Right lobe of liver (tissue), 6 donors: Measurements from ENCODE around the gene RBM45. TPM values are rescaled to one million over a fixed set of nuclear protein-coding genes. Genes with fewer than 3 reads are reported as not detected.

Experiments used
- ATAC-seq, 4 donors: fragments of 200-7000 bp; cut with Tn5 transposase; one replicate each; pipeline ENCODE4 v1.9.1; 2020; ENCODE audit warnings: mild to moderate bottlenecking in 4 of 4, moderate library complexity in 4 of 4
- DNase-seq, 3 donors: peaks; one replicate each; pipeline ENCODE4 v3.0.0-alpha.2; 2020
- H3K27ac ChIP-seq, 3 donors: fragments of 200-600 bp; one replicate each; pipeline ENCODE4 v1.8.0; 2022
- H3K27me3 ChIP-seq, 2 donors: fragments of 200-600 bp; one replicate each; pipeline ENCODE4 v1.8.0; 2022
- H3K36me3 ChIP-seq, 4 donors: fragments of 200-600 bp; sonication (generic) in 1 of 4; one replicate each; pipeline versions ENCODE4 v1.5.1 to v1.8.0; 2017 to 2022; ENCODE audit warnings: control low read depth in 1 of 4
- H3K4me1 ChIP-seq, 4 donors: fragments of 200-600 bp; sonication (generic) in 1 of 4; one replicate each; pipeline versions ENCODE4 v1.5.1 to v1.8.0; 2017 to 2022; ENCODE audit warnings: control low read depth in 1 of 4
- H3K4me3 ChIP-seq, 3 donors: fragments of 200-600 bp; one replicate each; pipeline ENCODE4 v1.8.0; 2022
- H3K9me3 ChIP-seq, 4 donors: fragments of 200-600 bp; sonication (generic) in 1 of 4; one replicate each; pipeline versions ENCODE4 v1.5.1 to v1.8.0; 2017 to 2022; ENCODE audit warnings: control low read depth in 1 of 4
- POLR2A ChIP-seq: fragments of 450-650 bp; IDR thresholded peaks from one replicate; pipeline ENCODE4 v1.6.1; 2017; ENCODE audit warnings: antibody characterized with exemption, mild to moderate bottlenecking
- WGBS: methylation state at CpG from one replicate; pipeline ENCODE4 v1.1.6; 2018; ENCODE audit warnings: low coverage, low lambda C conversion rate; ENCODE audit not compliant: insufficient coverage; ENCODE audit errors: missing lambda C conversion rate; 5-methylcytosine and 5-hydroxymethylcytosine counted together
- intact Hi-C, 2 donors: fragments of 100-400 bp; cut with DNase I; formaldehyde crosslinking; loops; one replicate each; pipeline versions ENCODE4 v1.11.2 to v1.14.1; 2022
- total RNA-seq, 6 experiments: library from RNA; depleted of rRNA in 2 of 6; stranded (reverse); fragments of >200 nt in 2 of 6; fragmentation: NEBNext Ultra II Directional in 3 of 6; extraction: Animal tissue kit (Norgen Biotek cat#: 25700) in 3 of 6; gene quantifications; one replicate each; pipeline versions ENCODE4 v1.1.0 to v1.2.4, GENCODE V29; 2016 to 2023
- TF ChIP-seq, protein P1 (sequence below), 4 donors: fragments of 200-600 bp in 3 of 4; fragments of 450-650 bp in 1 of 4; IDR thresholded peaks; one replicate each; pipeline versions ENCODE4 v1.5.1 to v1.8.0; 2016 to 2022; ENCODE audit warnings: antibody characterized with exemption in 4 of 4, mild to moderate bottlenecking in 2 of 4
- donor health status: DM: no; HTN: yes; CAD: no.
- donor health status: DM: no; HTN: no; CAD: no.
- donor health status: DM: no; HTN: no; CAD: no.
- donor health status: DM: no; HTN: yes; CAD: no.
- donor health status: DM: no; HTN: yes; CAD: no.

Gene RBM45
- total RNA-seq, 6 experiments from 2014 or later, result 5.1 to 7.4 (median 5.6) TPM

- DNase-seq (no peak), ATAC-seq (no peak)
- Histone ChIP-seq H3K27me3 (no peaks in the 10 kb centered on the region), H3K9me3 (no peaks in the 10 kb centered on the region), H3K27ac (no peak overlapping the region), H3K4me1 (no peaks in the 10 kb centered on the region), H3K4me3 (no peak overlapping the region), H3K36me3 (peaks cover 0 to 3% (median 0%) of the 10 kb centered on the region in 4 donors)
- intact Hi-C loops, result no loop called here
- TF ChIP-seq POLR2A, result no peak
- TF ChIP-seq, protein P1, sequence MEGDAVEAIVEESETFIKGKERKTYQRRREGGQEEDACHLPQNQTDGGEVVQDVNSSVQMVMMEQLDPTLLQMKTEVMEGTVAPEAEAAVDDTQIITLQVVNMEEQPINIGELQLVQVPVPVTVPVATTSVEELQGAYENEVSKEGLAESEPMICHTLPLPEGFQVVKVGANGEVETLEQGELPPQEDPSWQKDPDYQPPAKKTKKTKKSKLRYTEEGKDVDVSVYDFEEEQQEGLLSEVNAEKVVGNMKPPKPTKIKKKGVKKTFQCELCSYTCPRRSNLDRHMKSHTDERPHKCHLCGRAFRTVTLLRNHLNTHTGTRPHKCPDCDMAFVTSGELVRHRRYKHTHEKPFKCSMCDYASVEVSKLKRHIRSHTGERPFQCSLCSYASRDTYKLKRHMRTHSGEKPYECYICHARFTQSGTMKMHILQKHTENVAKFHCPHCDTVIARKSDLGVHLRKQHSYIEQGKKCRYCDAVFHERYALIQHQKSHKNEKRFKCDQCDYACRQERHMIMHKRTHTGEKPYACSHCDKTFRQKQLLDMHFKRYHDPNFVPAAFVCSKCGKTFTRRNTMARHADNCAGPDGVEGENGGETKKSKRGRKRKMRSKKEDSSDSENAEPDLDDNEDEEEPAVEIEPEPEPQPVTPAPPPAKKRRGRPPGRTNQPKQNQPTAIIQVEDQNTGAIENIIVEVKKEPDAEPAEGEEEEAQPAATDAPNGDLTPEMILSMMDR (IDR thresholded peaks at IDR 0.05), result no peak
- WGBS, result 100% methylated on average over 1 of the region's 5 CpGs
These were observed 24.2 kb downstream of the RBM45 start for GRCh38 chr2:178136321-178137025.

DNA sequence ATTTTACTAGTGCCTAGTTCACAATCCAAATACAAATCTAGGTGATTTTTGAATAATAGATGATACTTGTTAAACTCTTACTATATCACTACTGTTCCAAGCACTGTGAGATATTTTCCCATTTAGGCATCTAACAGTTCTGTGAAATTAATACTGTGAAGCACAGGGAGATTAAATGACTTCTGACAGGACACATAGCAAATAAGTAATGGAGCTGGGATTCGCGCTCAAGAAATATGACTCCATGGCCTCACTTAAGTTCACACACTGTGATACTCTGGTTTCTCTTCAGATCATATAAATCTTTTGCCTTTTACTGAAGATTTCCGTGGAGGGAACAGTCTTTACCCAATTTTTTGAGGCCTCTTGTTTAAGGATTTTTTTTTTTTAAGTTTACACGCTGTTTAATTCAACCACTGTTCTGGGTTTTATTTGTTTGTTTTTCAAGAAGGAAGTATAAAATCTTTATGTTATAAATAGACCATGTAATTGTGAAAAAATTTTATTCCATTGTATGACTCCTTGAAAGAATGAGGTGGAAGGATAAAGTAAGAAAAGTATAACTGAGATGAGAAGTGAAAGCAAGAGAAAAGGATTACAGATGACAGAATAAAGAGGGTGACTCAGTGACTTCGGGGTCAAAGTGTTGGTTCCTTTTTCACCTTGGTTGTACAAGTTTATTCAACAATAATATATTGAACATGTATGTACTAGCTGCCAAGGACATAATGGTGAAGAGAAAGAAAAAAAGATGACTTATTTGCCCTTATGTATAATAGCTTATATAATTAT is 30.2 kb downstream of the RBM45 start:
- H3K27ac ChIP-seq, result no peak overlapping the region
- H3K36me3 ChIP-seq, result no peaks in the 10 kb centered on the region
- ATAC-seq (no peak), DNase-seq (no peak)
- H3K9me3 ChIP-seq, result no peaks in the 10 kb centered on the region
- intact Hi-C loops, result no loop called here
- WGBS, result 82% methylated on average over 5 of the region's 5 CpGs
- H3K27me3 ChIP-seq, result no peaks in the 10 kb centered on the region
- no peak for TF ChIP-seq POLR2A
- TF ChIP-seq, protein P1 (IDR thresholded peaks at IDR 0.05), result no peak
- no peaks in the 10 kb centered on the region for H3K4me1 ChIP-seq
- H3K4me3 ChIP-seq, result no peak overlapping the region

- DNase-seq (no peak), ATAC-seq (no peak)
- H3K9me3 ChIP-seq, result no peaks in the 10 kb centered on the region
- TF ChIP-seq, protein P1 (IDR thresholded peaks at IDR 0.05), result no peak
- no peak for TF ChIP-seq POLR2A
- no peak overlapping the region for H3K4me3 ChIP-seq
- H3K27ac ChIP-seq, result no peak overlapping the region
- H3K27me3 ChIP-seq, result no peaks in the 10 kb centered on the region
- no peaks in the 10 kb centered on the region for H3K4me1 ChIP-seq
- intact Hi-C loops, result no loop called here
- no peaks in the 10 kb centered on the region for H3K36me3 ChIP-seq
These were observed 31.2 kb downstream of the RBM45 start for GRCh38 chr2:178143481-178143880.

DNA sequence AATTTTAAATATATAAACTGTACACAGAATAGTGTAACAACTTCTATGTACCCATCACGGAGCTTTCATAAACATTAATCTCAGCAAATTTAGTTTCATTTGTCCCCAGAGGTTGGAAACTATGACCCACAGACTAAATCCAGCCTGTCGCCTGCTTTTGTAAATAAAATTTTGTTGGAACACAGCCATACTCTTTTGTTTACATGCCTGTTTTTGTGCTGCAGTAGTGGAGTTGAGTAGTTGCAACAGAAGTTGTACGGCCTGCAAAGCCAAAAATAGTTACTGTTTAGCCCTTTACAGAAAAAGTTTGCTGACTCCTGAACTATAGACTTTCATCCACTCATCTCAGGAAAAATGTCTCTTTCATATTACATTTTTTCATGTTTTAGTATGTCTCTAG is 39.8 kb downstream of the RBM45 start:
- 14% methylated on average over 3 of the region's 3 CpGs for WGBS
- no peak for TF ChIP-seq POLR2A
- TF ChIP-seq, protein P1 (IDR thresholded peaks at IDR 0.05), result no peak
- Histone ChIP-seq H3K4me3 (peak overlapping the region in 1 of 3 donors; percentile 10), H3K36me3 (no peaks in the 10 kb centered on the region), H3K27ac (peak overlapping the region; percentile 50 to 87 (median 54)), H3K9me3 (no peaks in the 10 kb centered on the region), H3K4me1 (peaks cover 0 to 22% (median 2%) of the 10 kb centered on the region in 4 donors), H3K27me3 (no peaks in the 10 kb centered on the region)
- ATAC-seq (peak; percentile 89 to 93 (median 91)), DNase-seq (peak in 1 of 3 donors; percentile 56)
- intact Hi-C loops, result no loop called here
